NOMO-1 treated with DMSO at 0.1 percent for 48 hours (cell line): ENCODE data around the gene MBD3L5.
"Not testable (repeated sequence)": the region's sequence is repeated elsewhere in the genome, so short reads cannot be mapped to it uniquely, and the experiment has no call there.

ENCODE experiments used
- DNase-seq: peaks from one replicate; lab custom pipeline; 2025; ENCODE audit not compliant: unreplicated experiment; lab: John Stamatoyannopoulos, UW

MBD3L5 gene

GRCh38 chr19:7030278-7030677 is at the start of gene MBD3L5:
TSS of gene MBD3L5 (plus strand) at chr19:7030578. CDS start at chr19:7030612, 34 bp downstream.
- DNase-seq: not testable (repeated sequence)

DNA sequence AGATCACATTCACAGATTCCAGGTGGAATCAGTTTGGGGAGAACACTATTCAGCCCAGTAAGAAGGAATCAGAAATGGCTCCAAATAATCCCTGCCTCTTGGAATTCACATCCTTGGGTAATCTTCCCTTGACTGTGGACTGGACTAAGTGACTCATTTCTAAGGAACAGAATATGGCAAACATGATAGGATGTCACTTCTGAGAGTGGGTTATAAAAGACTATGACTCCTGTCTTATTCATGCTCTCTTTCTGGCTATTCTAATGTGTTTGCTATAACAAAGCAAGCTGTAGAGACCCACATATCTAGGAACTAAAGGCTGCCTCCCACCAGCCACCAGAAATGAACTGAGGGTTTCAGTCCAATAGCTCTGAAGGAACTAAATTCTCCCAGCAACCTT is 46.9 kb upstream of the MBD3L5 start:
- no peak for DNase-seq

DNA sequence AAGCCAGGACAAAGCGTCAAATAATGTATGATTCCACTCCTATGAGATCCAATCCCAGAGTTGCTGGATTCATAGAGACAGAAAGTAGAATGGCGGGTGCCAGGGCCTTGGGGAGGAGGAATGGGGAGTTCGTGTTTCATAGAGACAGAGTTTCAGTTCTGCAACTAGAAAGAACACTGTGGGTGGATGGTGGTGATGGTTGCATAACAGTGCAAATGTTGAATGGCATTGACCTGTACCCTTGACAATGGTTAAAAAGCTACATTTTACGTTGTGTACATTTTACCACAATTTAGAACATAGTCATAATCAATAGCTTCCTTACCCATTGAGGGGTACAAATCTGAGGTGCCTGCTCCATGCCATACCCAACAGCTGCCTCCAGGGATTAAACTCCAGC is 42.5 kb upstream of the MBD3L5 start:
- DNase-seq: peak; percentile 74

DNA sequence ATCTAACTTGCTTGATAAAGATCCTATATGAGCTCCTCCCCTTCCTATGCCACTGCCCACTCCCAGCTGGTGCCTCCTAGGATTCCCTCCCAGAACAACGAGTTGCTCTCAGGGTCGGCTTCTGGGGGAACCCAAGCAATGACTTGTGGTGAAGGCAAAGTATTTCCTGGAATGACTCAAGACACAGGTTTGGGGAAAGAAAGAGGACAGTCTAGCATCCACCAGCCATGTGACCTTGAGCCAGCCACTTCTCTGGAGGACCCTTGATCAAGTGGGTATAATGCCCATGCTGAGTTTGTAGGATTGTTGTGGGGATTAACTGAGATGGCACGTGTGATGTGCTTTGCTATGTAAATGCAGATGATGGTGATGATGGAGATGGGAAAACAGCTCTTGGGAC is 42.1 kb upstream of the MBD3L5 start:
- no peak for DNase-seq

GRCh38 chr19:6995054-6995453 is 35.3 kb upstream of the MBD3L5 start:
- no peak for DNase-seq

DNA sequence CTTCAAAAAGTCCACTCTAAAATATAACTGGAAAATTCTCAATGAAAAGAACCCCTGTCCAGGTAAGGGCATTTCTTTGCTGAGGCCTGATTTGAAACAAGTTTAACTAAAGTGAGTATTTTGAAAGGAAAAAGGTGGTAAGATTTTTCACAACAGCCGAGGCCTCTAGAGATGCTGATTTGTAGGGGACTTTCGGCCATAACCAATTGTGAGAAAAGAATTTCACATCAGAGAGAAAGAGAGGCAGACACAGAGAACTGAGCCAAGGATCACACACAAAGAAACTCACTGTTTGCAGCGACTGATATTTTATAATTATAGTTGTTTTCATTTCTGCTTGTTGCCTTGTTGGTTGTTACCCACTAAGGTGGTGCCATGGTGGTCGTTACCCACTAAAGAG is 33.6 kb upstream of the MBD3L5 start:
- no peak for DNase-seq

DNA sequence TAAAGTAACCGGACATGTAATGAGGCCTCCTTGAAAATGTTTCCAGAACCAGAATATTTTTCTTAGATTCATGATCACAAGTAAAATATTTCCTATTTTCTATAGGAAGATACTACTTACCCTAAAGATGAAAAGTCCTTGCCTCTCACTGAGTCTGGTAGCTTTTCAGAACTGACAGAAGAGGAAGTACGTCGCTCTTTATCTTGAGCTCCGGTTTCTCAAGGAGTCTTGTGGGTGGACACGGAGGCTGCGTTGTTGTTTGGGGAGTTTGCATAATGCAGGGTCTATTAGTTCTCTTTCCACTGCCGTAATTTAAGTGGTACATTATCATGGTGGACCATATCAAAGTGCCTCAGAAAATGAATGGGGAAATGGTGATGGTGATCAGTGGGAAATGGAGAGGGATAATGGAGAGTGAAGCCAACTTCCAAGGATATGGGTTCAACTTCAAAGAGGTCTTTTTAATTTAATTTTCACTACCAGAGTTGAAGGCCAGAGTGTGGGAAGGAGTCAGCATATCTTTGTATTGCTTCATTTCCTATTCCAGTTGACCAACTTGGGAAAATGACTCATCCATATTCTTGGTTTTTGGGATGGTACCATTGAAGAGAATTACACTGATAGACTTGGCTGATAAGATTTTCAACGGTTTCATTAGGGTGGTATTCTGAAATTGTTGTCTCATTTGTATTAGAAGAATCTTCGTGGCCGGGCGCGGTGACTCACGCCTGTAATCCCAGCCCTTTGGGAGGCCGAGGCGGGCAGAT is 32.5 kb upstream of the MBD3L5 start:
- peak; percentile 85 for DNase-seq

DNA sequence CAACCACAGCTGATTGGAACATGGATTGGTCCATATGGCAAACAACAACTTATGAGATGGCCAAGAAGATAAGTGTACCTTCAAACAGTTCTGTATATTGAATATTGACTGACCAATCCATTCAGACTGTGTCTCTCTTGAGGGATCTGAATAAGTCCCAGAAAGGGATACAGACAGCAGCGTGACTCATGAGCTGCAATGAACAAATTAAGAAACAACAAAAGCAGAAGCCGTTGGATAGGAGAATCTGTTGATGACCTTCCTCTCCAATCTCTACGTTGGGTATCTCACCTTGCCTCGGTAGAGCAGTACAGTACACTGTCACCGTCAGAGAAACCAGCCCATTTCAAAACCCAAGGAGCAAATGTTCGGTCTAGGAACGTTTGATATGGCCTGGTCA is 30.4 kb upstream of the MBD3L5 start:
- DNase-seq: peak; percentile 75

- peak; percentile 34 for DNase-seq
Observed at GRCh38 chr19:7000333-7000732, 30.0 kb upstream of the MBD3L5 start.

DNA sequence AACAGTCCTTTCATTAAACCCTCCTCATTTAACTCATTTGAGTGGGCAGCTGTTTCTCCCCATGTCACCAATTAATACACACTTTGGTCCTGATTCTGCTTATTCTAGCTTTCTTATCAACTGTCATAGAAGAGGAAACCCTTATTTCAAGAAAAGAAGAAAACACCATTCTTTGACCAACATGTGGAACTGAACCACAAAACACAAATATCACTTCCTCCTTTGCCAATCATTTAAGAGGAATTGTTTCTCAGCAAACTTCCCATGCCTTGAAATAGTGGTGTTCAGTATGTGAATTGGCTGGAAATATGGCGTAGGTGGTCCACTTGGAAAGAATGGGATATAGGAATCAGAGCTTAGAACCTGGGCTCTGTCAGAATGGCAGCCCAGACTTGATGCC is 29.6 kb upstream of the MBD3L5 start:
- DNase-seq: peak; percentile 51

GRCh38 chr19:7004313-7004931 is 26.0 kb upstream of the MBD3L5 start:
- DNase-seq: peak; percentile 13

- DNase-seq: no peak
Observed at GRCh38 chr19:7006135-7006704, 24.2 kb upstream of the MBD3L5 start.

- DNase-seq: peak; percentile 60
Observed at GRCh38 chr19:7007859-7008258, 22.5 kb upstream of the MBD3L5 start.

DNA sequence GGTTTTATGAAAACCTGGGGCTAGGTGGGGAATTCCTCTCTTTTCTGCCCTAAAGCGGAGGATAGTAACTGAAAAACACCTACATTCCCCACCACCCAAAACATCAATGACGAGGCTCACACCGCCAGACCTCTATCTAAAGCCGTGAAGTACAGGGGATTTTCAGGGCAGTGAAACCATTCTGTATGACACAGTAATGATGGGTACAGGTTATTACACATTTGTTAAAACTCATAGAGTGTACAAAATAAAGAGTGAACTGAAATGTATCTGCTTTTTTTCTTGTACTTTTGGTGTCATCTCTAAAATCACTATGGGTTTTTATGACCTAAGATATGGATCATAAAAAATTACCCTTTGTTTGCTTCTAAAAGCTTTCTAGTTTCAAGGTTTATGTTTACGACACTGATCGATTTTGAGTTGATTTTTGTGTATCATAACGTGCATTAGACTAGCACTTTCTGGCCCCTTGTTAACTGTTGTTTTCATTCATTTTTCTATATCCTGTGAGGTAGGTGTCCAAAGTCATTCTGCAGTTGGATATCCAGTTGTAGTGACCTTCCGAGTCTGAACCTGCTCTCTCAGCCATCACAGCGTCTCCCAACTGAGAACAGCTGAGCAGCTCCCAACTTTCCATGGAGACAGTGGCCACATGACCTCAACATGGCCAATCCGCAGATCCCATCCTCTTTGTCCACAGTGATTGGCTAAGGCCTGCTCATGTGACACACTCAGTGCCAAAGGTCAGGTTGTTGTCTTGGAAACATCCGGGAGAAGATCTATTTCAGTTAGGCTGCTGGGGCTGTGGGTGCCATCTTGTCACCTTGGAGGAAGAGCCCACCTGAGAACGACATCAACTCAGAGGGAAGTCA is 19.4 kb upstream of the MBD3L5 start:
- DNase-seq: no peak

DNA sequence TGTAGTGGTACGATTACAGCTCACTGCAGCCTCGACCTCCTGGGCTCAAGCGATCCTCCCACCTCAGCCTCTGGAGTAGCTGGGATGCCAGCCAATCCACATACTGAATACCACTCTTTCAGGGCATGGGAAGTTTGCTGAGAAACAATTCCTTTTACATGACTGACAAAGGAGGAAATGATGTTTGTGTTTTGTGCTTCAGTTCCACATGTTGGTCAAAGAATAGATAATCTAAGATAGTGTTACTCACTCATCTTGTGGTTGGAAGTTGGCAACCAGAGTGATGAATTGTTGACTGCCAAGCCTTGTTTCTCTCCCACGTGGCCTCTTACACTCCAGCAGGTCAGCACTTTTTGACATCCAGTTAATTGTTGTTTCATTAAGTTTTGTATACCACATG is 16.7 kb upstream of the MBD3L5 start:
- peak; percentile 87 for DNase-seq

GRCh38 chr19:7018828-7019227 is 11.6 kb upstream of the MBD3L5 start:
- DNase-seq: no peak

DNA sequence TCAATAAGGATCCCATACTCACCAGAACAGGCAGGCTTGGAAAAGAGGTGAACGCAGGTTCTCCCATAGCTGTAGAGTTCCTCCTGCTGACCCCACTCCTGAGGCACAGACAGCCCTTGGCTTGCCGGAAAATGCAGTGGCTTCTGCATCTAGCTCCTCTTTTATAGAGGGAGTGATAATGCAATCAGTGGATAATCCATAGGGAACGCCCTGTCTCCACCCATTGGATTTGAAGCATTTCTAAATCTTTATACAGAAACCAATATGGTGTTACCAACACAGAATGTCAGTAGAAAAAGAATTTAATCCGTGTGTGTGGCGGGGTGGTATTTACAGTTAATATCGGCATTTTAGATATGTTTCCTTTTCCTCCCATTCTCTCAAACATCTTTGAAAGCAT is 9.0 kb upstream of the MBD3L5 start, which contains the start of gene MBD3L2B:
TSS of gene MBD3L2B (minus strand) at position 101 of the 400 bp plus-strand sequence. CDS start at position 67, 34 bp downstream.
- not testable (repeated sequence) for DNase-seq

GRCh38 chr19:7028790-7029189 is 1.6 kb upstream of the MBD3L5 start:
- not testable (repeated sequence) for DNase-seq

DNA sequence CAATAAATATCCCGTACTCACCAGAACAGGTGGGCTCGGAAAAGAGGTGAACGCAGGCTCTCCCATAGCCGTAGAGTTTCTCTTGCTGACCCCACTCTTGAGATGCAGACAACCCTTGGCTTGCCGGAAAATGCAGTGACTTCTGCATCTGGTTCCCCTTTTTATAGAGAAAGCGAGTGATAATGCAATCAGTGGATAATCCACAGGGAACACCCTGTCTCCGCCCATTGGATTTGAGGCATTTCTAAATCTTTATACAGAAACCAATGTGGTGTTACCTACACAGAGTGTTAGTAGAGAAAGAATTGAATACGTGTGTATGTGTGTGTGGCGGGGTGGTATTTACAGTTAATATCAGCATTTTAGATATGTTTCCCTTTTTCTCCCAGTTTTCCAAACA is 9.7 kb downstream of the MBD3L5 start, which contains the start of gene MBD3L4:
TSS of gene MBD3L4 (minus strand) at position 101 of the 400 bp plus-strand sequence. CDS start at position 66, 35 bp downstream.
- DNase-seq: not testable (repeated sequence)

DNA sequence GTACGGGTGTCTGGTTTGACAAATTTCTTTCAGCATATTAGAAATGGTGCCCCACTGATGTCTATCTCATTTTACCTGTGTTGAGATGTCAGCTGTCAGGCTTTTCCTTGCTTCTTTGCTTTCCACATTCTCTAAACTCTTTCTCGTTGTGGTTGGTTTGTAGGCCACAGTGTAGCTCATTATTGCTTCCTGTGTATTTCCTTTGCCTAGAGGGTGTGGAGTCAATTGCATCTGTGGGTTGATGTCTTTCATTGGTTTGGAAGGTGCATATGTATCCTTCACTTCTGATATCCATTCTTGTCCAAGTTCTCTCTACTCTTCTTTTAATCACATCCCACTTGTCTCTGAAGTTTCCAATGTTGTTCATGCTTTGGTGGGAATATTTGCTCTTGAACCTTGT is 11.2 kb downstream of the MBD3L5 start:
- DNase-seq: not testable (repeated sequence)

- not testable (repeated sequence) for DNase-seq
Observed at GRCh38 chr19:7049021-7049420, 18.6 kb downstream of the MBD3L5 start, which contains the start of gene MBD3L2. TSS of gene MBD3L2 (plus strand) at chr19:7049321. CDS start at chr19:7049374, 53 bp downstream.
